HG02588 (cell line): ENCODE results near the gene EIF5.

Experiments
- ATAC-seq: cut with Tn5 transposase; IDR thresholded peaks from one replicate; pipeline ENCODE4 v1.9.1; 2021; ENCODE audit warnings: mild to moderate bottlenecking, moderate library complexity; ENCODE audit not compliant: unreplicated experiment

Gene EIF5

GRCh38 chr14:103360548-103360947 lies 26.5 kb downstream of the EIF5 start:
- no peak for ATAC-seq

GRCh38 chr14:103361867-103362266 lies 27.8 kb downstream of the EIF5 start:
- ATAC-seq: no peak

GRCh38 chr14:103362780-103363179 lies 28.7 kb downstream of the EIF5 start:
- no peak for ATAC-seq

DNA sequence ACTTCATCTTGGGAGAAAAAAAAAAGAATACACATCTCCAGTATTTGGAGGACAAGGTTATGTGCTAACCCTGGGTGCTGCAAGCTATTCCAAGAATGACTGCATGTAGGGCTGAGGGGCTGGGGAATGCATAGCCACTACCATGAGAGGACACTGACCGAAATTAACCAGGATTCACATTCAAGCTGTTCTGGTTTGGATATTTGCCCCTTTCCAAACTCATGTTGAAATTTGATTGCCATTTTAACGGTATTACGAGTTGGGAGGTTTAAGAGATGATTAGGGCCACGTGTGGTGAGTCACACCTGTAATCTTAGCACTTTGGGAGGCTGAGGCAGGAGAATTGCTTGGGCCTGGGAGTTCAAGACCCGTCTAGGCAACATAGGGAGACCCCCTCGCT lies 32.7 kb downstream of the EIF5 start:
- ATAC-seq: no peak

- ATAC-seq: no peak
Observed at GRCh38 chr14:103367995-103368394, 34.0 kb downstream of the EIF5 start.

DNA sequence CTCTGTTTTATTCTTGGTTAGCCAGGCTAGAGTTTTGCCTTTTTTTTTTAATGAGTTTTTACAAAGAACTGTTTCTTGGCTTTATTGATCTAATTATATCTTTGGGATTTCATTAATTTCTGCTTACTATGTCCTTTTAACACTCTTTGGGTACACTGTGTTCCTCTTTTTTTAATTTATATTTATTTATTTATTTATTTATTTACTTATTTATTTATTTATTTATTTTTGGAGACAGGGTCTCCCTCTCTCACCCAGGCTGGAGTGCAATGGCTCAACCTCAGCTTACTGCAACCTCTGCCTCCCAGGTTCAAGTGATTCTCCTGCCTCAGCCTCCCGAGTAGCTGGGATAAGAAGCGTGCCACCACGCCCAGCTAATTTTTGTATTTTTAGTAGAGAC lies 36.0 kb downstream of the EIF5 start:
- no peak for ATAC-seq

GRCh38 chr14:103372017-103372416 lies 38.0 kb downstream of the EIF5 start:
- no peak for ATAC-seq

GRCh38 chr14:103372552-103373304 lies 38.7 kb downstream of the EIF5 start:
- ATAC-seq: no peak

- no peak for ATAC-seq
Observed at GRCh38 chr14:103374121-103374520, 40.1 kb downstream of the EIF5 start.

DNA sequence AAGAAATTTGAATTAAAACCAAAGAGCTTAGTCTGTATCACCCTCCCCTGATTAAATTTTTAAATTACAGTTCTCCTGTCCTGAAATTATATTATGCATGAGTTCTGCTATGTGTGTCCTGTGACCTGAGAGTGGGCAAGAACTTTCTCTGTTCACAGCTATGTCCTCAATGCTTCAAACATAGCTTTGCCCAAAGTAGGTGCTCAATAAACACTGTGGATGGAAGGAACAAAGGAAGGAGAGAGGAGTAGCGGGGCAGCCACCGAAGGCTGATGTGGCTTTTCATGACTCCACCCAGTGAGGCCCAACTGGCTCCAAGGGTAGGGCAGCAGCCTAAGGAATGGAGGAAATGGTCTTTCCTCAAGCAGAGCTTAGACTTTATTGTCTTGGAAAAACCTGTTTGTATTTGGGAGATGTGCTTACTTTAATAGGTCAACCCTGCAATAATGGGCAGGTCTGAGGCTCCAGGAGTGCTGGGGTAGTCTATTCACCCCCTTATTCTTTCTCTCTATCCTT lies 43.5 kb downstream of the EIF5 start:
- no peak for ATAC-seq

- ATAC-seq: no peak
Observed at GRCh38 chr14:103378038-103378854, 44.2 kb downstream of the EIF5 start.

GRCh38 chr14:103380719-103381377 lies 46.8 kb downstream of the EIF5 start:
- ATAC-seq: no peak

DNA sequence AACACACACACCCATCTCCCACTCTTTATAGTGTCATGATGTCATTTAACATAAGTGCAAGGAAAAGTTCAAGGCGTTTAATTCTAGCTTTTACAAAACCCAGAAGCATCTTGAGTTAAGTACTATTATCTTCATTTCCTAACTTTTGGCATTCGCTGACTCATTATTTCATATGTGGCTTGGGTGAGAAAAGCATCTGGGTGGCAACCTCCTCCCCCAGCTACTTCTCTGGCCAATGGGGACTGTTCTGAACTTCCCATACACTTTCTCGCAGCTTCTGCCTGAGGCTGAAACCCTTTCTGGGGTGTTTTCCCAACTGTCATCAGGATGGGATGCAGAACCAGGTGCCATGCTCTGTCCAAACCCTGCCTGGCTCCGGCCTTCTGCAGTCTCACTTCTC lies 48.3 kb downstream of the EIF5 start:
- no peak for ATAC-seq

DNA sequence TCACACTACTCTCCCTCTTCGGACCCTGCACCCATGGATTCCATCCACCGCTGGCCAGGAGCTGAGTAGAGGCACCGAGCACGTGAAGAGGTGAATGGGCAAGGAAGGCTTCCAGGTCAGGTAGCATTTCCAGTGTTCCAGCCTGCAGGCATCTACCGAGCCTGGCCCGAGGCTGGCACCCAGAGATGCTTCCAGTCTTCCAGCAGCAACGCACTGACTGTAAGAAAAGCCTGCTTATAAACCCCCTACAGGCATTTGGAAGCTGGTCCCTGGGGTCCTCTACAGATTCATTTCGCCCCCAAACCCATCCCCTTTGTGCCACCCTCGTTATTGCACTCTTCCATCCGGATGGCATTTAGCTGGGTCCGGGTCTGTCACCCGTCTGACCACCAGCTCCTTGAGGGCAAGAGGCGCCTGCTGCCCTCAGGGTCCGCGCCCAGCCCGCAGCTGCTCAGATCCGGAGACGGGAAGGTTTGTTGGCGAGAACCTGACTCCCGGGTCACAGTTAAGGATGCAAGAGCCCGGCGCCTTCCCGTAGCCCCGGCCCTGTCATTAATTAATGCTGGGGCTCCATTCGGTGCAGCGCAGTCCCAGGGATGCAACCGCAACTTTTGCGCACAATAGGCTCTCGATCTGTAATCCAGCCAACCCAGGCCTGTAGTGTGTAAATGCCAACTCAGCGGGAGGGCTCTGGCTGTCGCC lies 50.6 kb downstream of the EIF5 start:
- ATAC-seq: no peak

DNA sequence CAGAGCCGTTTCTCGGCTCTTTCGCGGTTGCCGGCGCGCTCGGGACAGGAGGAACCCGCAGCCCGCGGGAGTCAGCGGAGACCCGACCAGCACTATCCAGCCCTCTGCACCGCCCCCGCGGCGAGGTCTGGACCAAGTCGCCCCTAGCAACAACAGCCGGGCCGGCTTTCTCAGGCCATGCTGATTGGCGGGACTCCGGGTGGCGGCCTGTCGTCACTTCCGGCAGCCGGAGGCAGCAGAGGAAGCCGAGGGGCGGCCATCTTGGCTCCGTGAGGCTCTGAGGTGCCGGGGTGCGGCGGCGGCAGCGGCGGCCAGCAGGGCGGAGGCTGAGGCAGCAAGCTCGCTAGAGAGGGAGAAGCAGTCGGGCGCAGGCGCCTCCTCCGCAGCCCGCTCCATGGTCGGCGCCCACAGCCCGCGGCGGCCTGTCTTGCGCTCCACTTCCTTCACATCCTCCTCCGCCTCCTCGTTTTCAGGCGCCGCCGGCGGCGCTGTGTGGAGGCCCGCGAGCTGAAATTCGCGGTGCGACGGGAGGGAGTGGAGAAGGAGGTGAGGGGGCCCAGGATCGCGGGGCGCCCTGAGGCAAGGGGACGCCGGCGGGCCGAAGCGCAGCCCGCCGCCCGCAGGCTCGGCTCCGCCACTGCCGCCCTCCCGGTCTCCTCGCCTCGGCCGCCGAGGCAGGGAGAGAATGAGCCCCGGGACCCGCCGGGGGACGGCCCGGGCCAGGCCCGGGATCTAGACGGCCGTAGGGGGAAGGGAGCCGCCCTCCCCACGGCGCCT lies 51.3 kb downstream of the EIF5 start, which contains the start of gene MARK3:
Gene MARK3 (plus strand): TSS at position 264 of the 777 bp plus-strand sequence. CDS start 615 bp downstream, outside the sequence.
- ATAC-seq: peak; percentile 92

DNA sequence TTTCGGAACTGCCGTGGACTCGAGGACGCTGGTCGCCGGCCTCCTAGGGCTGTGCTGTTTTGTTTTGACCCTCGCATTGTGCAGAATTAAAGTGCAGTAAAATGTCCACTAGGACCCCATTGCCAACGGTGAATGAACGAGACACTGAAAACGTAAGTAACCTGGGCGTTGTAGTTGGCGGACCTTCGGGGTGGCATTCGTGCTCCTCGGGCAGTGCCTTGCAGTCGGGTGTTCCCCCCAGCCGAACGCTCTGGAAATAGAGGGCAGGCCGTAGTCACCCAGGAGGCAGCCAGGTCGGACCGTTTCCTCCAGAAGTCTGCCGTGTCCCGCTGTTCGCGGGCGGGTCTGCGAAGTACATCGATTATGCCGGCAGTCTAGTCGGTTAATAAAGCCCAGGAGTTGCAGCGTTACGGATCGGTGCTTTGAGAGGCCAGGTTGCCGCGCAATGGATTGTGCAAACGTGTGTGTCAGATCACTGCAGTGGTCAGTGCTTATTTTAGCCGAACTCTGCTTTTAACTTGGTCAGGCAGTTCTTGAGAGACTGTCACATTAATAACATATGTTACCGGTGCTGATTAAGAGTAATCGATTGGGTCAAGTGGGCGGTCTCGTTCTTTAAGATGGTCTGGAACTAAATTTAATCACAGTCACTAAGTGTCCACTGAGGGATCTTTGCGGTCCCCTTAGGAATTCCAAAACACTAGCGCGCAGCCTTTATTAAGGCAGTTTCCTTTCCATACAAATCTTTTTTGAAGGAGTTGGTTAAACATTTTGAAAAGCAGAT lies 52.1 kb downstream of the EIF5 start:
- ATAC-seq: peak; percentile 1

- ATAC-seq: no peak
Observed at GRCh38 chr14:103386713-103387329, 52.8 kb downstream of the EIF5 start.

GRCh38 chr14:103388664-103389063 lies 54.6 kb downstream of the EIF5 start:
- no peak for ATAC-seq

GRCh38 chr14:103390605-103391004 lies 56.6 kb downstream of the EIF5 start:
- ATAC-seq: no peak
